Thyroid gland (tissue), 4 donors: ENCODE data around the gene SERPINI2. TPM values are rescaled to one million over a fixed set of nuclear protein-coding genes. Genes with fewer than 3 reads are reported as not detected.

Experiments used
- DNase-seq, 2 donors: peaks; one replicate each; pipeline ENCODE4 v3.0.0-alpha.2; 2019
- H3K27ac ChIP-seq, 3 donors: fragments of 200-600 bp; sonication (generic); 1 replicate in 2 of 3; 2 replicates in 1 of 3; pipeline ENCODE4 v1.5.1; 2016 to 2019; ENCODE audit warnings: mild to moderate bottlenecking in 1 of 3, moderate library complexity in 1 of 3
- H3K27me3 ChIP-seq: fragments of 200-600 bp; sonication (generic); one replicate; pipeline ENCODE4 v1.5.1; 2019
- H3K36me3 ChIP-seq, 2 donors: fragments of 200-600 bp; sonication (generic); one replicate each; pipeline ENCODE4 v1.5.1; 2016 to 2019
- H3K4me1 ChIP-seq, 2 donors: fragments of 200-600 bp; sonication (generic); one replicate each; pipeline ENCODE4 v1.5.1; 2017 to 2019
- H3K4me3 ChIP-seq, 3 donors: fragments of 200-600 bp; sonication (generic); replicated peaks in 1 of 3; 1 replicate in 2 of 3; 2 replicates in 1 of 3; pipeline ENCODE4 v1.5.1; 2016; ENCODE audit warnings: mild to moderate bottlenecking in 1 of 3
- H3K9me3 ChIP-seq: fragments of 200-600 bp; sonication (generic); one replicate; pipeline ENCODE4 v1.5.1; 2017
- POLR2A ChIP-seq, 2 donors: fragments of 450-650 bp; IDR thresholded peaks; one replicate each; pipeline ENCODE4 v1.6.1; 2017; ENCODE audit warnings: antibody characterized with exemption in 2 of 2, mild to moderate bottlenecking in 2 of 2, moderate library complexity in 1 of 2
- WGBS, 2 donors: methylation state at CpG; one replicate each; pipeline ENCODE4 v1.1.5; 2017; 5-methylcytosine and 5-hydroxymethylcytosine counted together
- intact Hi-C: fragments of 100-400 bp; cut with DNase I; formaldehyde crosslinking; loops from one replicate; pipeline ENCODE4 v1.15.1; 2023
- total RNA-seq, 4 donors: library from RNA; depleted of rRNA; stranded (reverse); fragments of >200 nt; gene quantifications; one replicate each; pipeline ENCODE4 v1.2.3, GENCODE V29; 2016
- TF ChIP-seq, protein P1 (sequence below), 6 experiments: fragments of 200-600 bp in 3 of 6; fragments of 450-650 bp in 3 of 6; sonication (generic) in 3 of 6; IDR thresholded peaks; one replicate each; pipeline ENCODE4 v1.5.1; 2016 to 2019; ENCODE audit warnings: antibody characterized with exemption in 6 of 6, mild to moderate bottlenecking in 2 of 6, inconsistent platforms in 1 of 6, moderate library complexity in 1 of 6

SERPINI2 gene, protein sequence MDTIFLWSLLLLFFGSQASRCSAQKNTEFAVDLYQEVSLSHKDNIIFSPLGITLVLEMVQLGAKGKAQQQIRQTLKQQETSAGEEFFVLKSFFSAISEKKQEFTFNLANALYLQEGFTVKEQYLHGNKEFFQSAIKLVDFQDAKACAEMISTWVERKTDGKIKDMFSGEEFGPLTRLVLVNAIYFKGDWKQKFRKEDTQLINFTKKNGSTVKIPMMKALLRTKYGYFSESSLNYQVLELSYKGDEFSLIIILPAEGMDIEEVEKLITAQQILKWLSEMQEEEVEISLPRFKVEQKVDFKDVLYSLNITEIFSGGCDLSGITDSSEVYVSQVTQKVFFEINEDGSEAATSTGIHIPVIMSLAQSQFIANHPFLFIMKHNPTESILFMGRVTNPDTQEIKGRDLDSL
- not detected for total RNA-seq

DNA sequence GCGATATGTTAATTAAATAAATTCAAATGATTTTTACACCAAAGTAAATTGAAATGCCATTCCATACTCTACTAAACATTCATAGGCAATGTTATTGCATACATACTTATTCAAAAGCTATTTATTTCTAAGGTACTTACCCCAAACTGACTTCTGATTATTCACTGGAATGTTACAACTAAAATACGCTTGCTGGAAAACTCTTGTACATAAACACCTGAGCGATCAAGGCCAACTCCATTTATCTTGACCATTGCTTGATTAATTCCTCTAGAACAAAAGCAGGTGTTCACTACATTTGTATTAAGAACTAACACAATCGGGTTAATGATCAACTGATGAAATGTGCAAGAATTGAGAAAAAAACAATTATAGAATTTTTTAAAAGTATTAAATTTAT lies at the start of gene SERPINI2:
SERPINI2 (minus strand) TSS at position 180 of the 400 bp plus-strand sequence. CDS start 2,208 bp downstream, outside the sequence.
- DNase-seq = no peak
- Histone ChIP-seq H3K36me3 (no peaks in the 10 kb centered on the region), H3K27me3 (no peaks in the 10 kb centered on the region), H3K27ac (no peak within 1 kb of the TSS), H3K4me3 (no peak within 1 kb of the TSS), H3K9me3 (no peaks in the 10 kb centered on the region), H3K4me1 (no peaks in the 10 kb centered on the region)
- WGBS, 2 donors = 52 to 61% methylated on average over 4 of the region's 4 CpGs
- intact Hi-C loops = no loop called here
- no peak for TF ChIP-seq POLR2A (IDR thresholded peaks at IDR 0.05)
- TF ChIP-seq, protein P1, sequence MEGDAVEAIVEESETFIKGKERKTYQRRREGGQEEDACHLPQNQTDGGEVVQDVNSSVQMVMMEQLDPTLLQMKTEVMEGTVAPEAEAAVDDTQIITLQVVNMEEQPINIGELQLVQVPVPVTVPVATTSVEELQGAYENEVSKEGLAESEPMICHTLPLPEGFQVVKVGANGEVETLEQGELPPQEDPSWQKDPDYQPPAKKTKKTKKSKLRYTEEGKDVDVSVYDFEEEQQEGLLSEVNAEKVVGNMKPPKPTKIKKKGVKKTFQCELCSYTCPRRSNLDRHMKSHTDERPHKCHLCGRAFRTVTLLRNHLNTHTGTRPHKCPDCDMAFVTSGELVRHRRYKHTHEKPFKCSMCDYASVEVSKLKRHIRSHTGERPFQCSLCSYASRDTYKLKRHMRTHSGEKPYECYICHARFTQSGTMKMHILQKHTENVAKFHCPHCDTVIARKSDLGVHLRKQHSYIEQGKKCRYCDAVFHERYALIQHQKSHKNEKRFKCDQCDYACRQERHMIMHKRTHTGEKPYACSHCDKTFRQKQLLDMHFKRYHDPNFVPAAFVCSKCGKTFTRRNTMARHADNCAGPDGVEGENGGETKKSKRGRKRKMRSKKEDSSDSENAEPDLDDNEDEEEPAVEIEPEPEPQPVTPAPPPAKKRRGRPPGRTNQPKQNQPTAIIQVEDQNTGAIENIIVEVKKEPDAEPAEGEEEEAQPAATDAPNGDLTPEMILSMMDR (IDR thresholded peaks at IDR 0.05) = no peak

DNA sequence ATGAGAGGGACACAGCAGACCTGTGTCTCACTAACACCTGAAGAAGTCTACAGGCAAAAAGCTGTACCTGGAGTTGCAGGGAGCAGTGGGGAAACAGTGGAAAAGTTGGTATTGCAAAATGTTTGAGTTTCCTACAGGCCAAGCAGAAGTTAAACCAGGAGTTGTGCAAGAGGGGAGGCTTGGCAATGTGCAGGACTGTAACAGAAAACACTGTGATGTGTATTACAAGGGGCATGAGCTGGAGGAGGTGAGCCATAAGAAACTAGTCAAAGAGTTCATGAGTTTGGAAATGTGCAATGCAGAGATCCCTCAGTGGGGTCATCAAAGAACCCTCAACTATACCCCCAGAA lies 47.1 kb upstream of the SERPINI2 start:
- H3K4me3 ChIP-seq = no peak overlapping the region

DNA sequence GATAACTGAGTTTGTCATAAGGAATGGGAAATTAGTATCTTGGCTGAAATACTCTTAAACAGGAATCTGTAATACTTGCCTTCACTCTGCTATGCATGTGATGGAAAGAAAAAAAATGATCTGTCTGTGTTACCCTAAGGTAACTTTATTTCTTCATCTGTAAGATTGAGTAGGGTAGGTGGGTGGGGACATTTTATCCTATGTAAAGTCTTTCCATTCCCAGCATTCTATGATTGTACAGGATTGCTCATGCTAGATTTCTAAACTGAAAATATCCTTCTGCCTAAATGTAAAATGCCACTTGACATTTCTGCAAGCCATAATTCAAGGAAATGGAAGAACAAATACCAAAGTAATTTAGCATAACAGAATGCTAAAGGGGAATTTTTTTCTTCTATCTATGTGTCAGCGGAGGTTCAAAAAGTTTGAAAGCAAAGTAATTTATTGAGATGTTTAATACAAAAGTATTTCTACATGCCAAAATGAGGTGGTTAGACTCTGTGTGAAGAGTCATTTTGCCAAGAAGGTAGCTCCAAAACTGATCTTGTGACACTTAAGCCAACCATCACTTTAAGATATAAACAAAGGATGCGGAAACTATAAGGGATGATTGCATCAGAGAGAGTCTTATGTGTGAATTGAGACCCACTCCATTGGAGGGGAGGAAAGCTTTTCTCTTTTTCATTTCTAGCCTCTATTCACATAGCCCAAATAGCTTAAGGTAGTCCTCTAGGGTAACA lies 46.6 kb upstream of the SERPINI2 start:
- TF ChIP-seq, protein P1 (IDR thresholded peaks at IDR 0.05) = no peak
- no peak for TF ChIP-seq POLR2A (IDR thresholded peaks at IDR 0.05)
- no peak overlapping the region for H3K27ac ChIP-seq
- no peaks in the 10 kb centered on the region for H3K27me3 ChIP-seq

More for the DNA sequence above, 47.1 kb upstream of the SERPINI2 start:
- H3K27ac ChIP-seq = no peak overlapping the region
- H3K27me3 ChIP-seq = no peaks in the 10 kb centered on the region
- H3K4me1 ChIP-seq = no peaks in the 10 kb centered on the region
- H3K9me3 ChIP-seq = no peaks in the 10 kb centered on the region
- DNase-seq = no peak
- no peaks in the 10 kb centered on the region for H3K36me3 ChIP-seq
- intact Hi-C loops = no loop called here
- TF ChIP-seq, protein P1 (IDR thresholded peaks at IDR 0.05) = no peak
- no peak for TF ChIP-seq POLR2A (IDR thresholded peaks at IDR 0.05)

DNA sequence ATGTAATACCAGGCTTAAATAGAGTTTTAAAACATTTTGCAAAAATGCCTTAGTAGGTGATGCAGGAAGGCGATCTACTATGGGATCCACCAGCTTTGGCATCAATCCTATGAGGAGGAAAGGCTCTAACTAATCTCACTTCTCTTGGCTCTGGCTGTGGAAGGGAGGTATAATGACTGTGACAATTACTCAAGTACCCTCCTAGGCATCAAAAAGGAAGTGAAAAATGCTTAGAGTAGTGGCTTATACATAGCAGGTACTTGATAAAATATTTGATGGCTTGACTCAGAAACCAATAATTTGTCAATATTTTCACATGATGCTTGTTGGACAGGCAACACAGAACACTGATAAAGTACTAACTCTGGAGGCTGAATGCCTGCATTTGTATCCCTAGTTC lies 34.1 kb upstream of the SERPINI2 start:
- H3K36me3 ChIP-seq = no peaks in the 10 kb centered on the region
- no peak overlapping the region for H3K27ac ChIP-seq
- no peak for DNase-seq
- intact Hi-C loops = no loop called here
- no peaks in the 10 kb centered on the region for H3K4me1 ChIP-seq
- TF ChIP-seq POLR2A (IDR thresholded peaks at IDR 0.05) = no peak
- WGBS, 2 donors = 95 to 97% methylated on average over 1 of the region's 1 CpG
- H3K9me3 ChIP-seq = no peaks in the 10 kb centered on the region
- H3K4me3 ChIP-seq = no peak overlapping the region
- no peaks in the 10 kb centered on the region for H3K27me3 ChIP-seq

More for the DNA sequence above, 46.6 kb upstream of the SERPINI2 start:
- H3K4me3 ChIP-seq = no peak overlapping the region
- H3K36me3 ChIP-seq = no peaks in the 10 kb centered on the region
- no peaks in the 10 kb centered on the region for H3K4me1 ChIP-seq
- H3K9me3 ChIP-seq = no peaks in the 10 kb centered on the region
- intact Hi-C loops = no loop called here
- WGBS, 2 donors = 94 to 98% methylated on average over 2 of the region's 2 CpGs
- no peak for DNase-seq

DNA sequence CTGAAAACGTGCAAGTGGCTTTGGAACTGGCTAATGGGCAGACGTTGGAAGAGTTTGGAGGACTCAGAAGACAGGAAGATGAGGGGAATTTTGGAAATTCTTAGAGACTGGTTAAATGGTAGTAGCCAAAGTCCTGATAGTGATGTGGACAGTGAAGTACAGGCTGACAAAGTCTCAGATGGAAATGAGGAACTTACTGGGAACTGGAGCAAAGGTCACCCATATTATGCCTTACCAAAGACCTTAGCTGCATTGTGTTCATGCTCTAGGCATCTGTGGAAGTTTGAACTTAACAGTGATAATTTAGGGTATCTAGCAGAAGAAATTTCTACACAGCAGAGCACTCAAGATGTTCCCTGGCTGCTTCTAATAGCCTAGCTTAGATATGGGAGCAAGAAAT lies 28.6 kb upstream of the SERPINI2 start:
- WGBS, 2 donors = 82% methylated on average over 2 of the region's 2 CpGs

DNA sequence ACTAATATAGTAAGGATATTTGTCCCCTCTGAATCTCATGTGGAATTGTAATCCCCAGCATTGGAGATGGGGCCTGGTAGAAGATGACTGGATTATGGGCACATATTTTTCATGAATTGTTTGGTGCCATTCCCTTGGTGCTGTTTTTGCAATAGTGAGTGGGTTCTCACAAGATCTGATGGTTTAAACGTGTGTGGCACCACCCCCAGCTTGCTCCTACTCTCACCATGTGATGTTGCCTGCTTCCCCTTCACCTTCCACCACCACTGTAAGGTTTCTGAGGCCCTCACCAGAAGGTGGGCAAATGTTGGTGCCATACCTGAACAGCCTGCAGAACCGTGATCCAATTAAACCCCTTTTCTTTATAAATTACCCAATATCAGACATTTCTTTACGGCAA lies 28.1 kb upstream of the SERPINI2 start:
- 72 to 78% methylated on average over 3 of the region's 3 CpGs for WGBS, 2 donors

More for the DNA sequence above, 28.6 kb upstream of the SERPINI2 start:
- DNase-seq = no peak
- no peaks in the 10 kb centered on the region for H3K4me1 ChIP-seq
- intact Hi-C loops = no loop called here
- H3K36me3 ChIP-seq = no peaks in the 10 kb centered on the region
- no peaks in the 10 kb centered on the region for H3K27me3 ChIP-seq
- H3K4me3 ChIP-seq = no peak overlapping the region
- no peak for TF ChIP-seq POLR2A (IDR thresholded peaks at IDR 0.05)
- H3K27ac ChIP-seq = no peak overlapping the region
- H3K9me3 ChIP-seq = no peaks in the 10 kb centered on the region

More for the DNA sequence above, 28.1 kb upstream of the SERPINI2 start:
- Histone ChIP-seq H3K9me3 (no peaks in the 10 kb centered on the region), H3K36me3 (no peaks in the 10 kb centered on the region), H3K27ac (no peak overlapping the region), H3K4me3 (no peak overlapping the region), H3K27me3 (no peaks in the 10 kb centered on the region), H3K4me1 (no peaks in the 10 kb centered on the region)
- intact Hi-C loops = no loop called here
- TF ChIP-seq POLR2A (IDR thresholded peaks at IDR 0.05) = no peak
- TF ChIP-seq, protein P1 (IDR thresholded peaks at IDR 0.05) = no peak
- no peak for DNase-seq
